Spleen (tissue), 11 donors: ENCODE results near the gene KLF15. TPM values are rescaled to one million over a fixed set of nuclear protein-coding genes. Genes with fewer than 3 reads are reported as not detected.

Source experiments
- DNase-seq: peaks from one replicate; pipeline ENCODE4 v3.0.0-alpha.2; 2020
- H3K27ac ChIP-seq, 8 donors: fragments of 200-600 bp; sonication (generic) in 7 of 8; 1 replicate in 4 of 8; 2 replicates in 4 of 8; pipeline versions ENCODE4 v1.5.0 to v1.8.0; 2016 to 2021; ENCODE audit warnings: inconsistent platforms in 4 of 8, mild to moderate bottlenecking in 4 of 8, moderate library complexity in 1 of 8
- H3K27me3 ChIP-seq, 7 donors: fragments of 200-600 bp; sonication (generic) in 6 of 7; replicated peaks in 1 of 7; 1 replicate in 4 of 7; 2 replicates in 3 of 7; pipeline versions ENCODE4 v1.5.0 to v1.8.0; 2016 to 2021; ENCODE audit warnings: inconsistent platforms in 3 of 7, mild to moderate bottlenecking in 1 of 7
- H3K36me3 ChIP-seq, 6 donors: fragments of 200-600 bp; sonication (generic) in 5 of 6; 1 replicate in 4 of 6; 2 replicates in 2 of 6; pipeline versions ENCODE4 v1.5.0 to v1.8.0; 2016 to 2021; ENCODE audit warnings: inconsistent platforms in 2 of 6
- H3K4me1 ChIP-seq, 6 donors: fragments of 200-600 bp; sonication (generic) in 5 of 6; 1 replicate in 3 of 6; 2 replicates in 3 of 6; pipeline versions ENCODE4 v1.5.0 to v1.8.0; 2016 to 2021; ENCODE audit warnings: inconsistent platforms in 3 of 6
- H3K4me3 ChIP-seq, 8 donors: fragments of 200-600 bp; sonication (generic) in 7 of 8; 1 replicate in 4 of 8; 2 replicates in 4 of 8; pipeline versions ENCODE4 v1.5.0 to v1.8.0; 2016 to 2021; ENCODE audit warnings: inconsistent platforms in 4 of 8, mild to moderate bottlenecking in 4 of 8, moderate library complexity in 2 of 8
- H3K9me3 ChIP-seq, 8 donors: fragments of 200-600 bp; sonication (generic) in 7 of 8; 1 replicate in 4 of 8; 2 replicates in 4 of 8; pipeline versions ENCODE4 v1.5.0 to v1.8.0; 2016 to 2021; ENCODE audit warnings: inconsistent platforms in 4 of 8
- CTCF ChIP-seq, 11 experiments: fragments of 200-600 bp in 7 of 11; fragments of 450-650 bp in 4 of 11; sonication (generic) in 4 of 11; IDR thresholded peaks in 8 of 11; conservative IDR thresholded peaks in 3 of 11; 1 replicate in 7 of 11; 2 replicates in 4 of 11; pipeline versions ENCODE4 v1.4.0 to v1.8.0; 2016 to 2021; ENCODE audit warnings: antibody characterized with exemption in 11 of 11, inconsistent platforms in 4 of 11, mild to moderate bottlenecking in 1 of 11
- POLR2A ChIP-seq, 3 donors: fragments of 450-650 bp; IDR thresholded peaks; one replicate each; pipeline ENCODE4 v1.5.1; 2017; ENCODE audit warnings: antibody characterized with exemption in 3 of 3, mild to moderate bottlenecking in 1 of 3
- POLR2AphosphoS5 ChIP-seq, 3 donors: sonication (generic); formaldehyde crosslinking; IDR thresholded peaks; one replicate each; pipeline ENCODE4 v1.5.1; 2017; ENCODE audit warnings: antibody characterized with exemption in 3 of 3
- WGBS, 5 donors: extraction: QIAGEN DNeasy Blood & Tissue Kit in 3 of 5; methylation state at CpG; one replicate each; pipeline versions ENCODE4 v1.1.5 to v1.1.7; 2013 to 2018; 5-methylcytosine and 5-hydroxymethylcytosine counted together
- intact Hi-C: fragments of 100-400 bp; cut with DNase I; formaldehyde crosslinking; loops from one replicate; pipeline ENCODE4 v1.15.0; 2023; ENCODE audit warnings: low total_unique reads
- polyA plus RNA-seq, 3 donors: library from polyadenylated mRNA; stranded (reverse); fragments of 200-250 nt; gene quantifications; one replicate each; pipeline ENCODE4 v1.2.1, GENCODE V29; 2013
- total RNA-seq, 7 donors: library from RNA; depleted of rRNA in 3 of 7; stranded (reverse); fragments of >200 nt in 3 of 7; fragmentation: NEBNext Ultra II Directional in 4 of 7; extraction: Animal tissue kit (Norgen Biotek cat#: 25700) in 4 of 7; gene quantifications; one replicate each; pipeline versions ENCODE4 v1.1.0 to v1.2.1, GENCODE V29; 2016 to 2021
- donor health status: healthy with polysubstance abuse.
- donor health status: DM: no; HTN: no; CAD: no; lungs with moderate emphysema.
- donor health status: DM: no; HTN: no; CAD: no.
- donor health status: Bipolar disorder and iron deficiency.
- donor health status: healthy.
- donor health status: DM: no; HTN: no; CAD: no.
- donor health status: DM: yes; HTN: yes; CAD: no.

The KLF15 gene
- total and polyA plus RNA-seq, 10 donors: 0.57 to 9.5 (median 3.3) TPM

DNA sequence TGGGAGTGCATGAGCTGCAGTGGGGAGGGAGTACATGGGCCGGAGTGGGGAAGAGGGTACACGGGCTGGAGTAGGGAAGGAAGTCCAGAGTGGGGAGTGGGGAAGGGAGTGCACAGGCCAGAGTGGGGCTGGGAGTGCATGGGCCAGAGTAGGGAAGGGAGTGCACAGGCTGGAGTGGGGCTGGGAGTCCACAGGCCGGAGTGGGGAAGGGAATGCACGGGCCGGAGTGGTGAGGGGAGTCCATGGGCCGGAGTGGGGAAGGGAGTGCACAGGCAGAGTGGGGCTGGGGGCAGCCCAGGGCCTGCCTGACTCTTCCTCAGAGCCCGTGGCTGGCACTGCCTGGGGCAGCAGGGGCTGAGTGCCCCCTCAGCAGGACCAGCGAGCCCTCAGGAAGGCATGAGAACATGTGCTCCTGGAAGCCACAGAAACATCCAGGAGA lies 40.7 kb downstream of the KLF15 start:
- Histone ChIP-seq H3K4me3 (no peak overlapping the region), H3K9me3 (no peaks in the 10 kb centered on the region), H3K27ac (no peak overlapping the region), H3K27me3 (no peaks in the 10 kb centered on the region), H3K4me1 (no peaks in the 10 kb centered on the region), H3K36me3 (no peaks in the 10 kb centered on the region)
- peak; percentile 49 for DNase-seq
- WGBS, 5 donors: 83 to 93% (median 85%) methylated on average over 5 to 8 of the region's 8 CpGs
- TF ChIP-seq CTCF (IDR thresholded peaks at IDR 0.05 in 8 of 11, conservative IDR thresholded peaks at IDR 0.05 in 3 of 11) (no peak), POLR2A (IDR thresholded peaks at IDR 0.05) (no peak), POLR2AphosphoS5 (IDR thresholded peaks at IDR 0.05) (no peak)
- intact Hi-C loops: no loop called here

DNA sequence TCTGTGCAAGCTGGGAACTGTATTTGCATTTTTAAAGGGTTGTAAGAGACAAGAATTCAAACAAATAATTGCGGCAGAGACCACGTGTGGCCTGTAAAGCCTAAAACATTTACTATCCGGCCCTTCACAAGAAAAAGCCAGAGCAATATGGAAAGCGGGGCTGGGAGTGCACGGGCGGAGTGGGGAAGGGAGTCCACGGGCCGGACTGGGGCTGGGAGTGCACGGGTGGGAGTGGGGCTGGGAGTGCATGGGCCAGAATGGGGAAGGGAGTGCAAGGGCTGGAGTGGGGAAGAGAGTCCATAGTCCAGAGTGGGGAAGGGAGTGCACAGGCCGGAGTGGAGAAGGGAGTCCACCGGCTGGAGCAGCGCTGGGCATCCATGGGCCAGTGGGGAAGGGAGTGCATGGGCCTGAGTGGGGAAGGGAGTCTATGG lies 41.2 kb downstream of the KLF15 start:
- no peaks in the 10 kb centered on the region for H3K9me3 ChIP-seq
- TF ChIP-seq POLR2A (IDR thresholded peaks at IDR 0.05) (no peak), CTCF (IDR thresholded peaks at IDR 0.05 in 8 of 11, conservative IDR thresholded peaks at IDR 0.05 in 3 of 11) (no peak), POLR2AphosphoS5 (IDR thresholded peaks at IDR 0.05) (no peak)
- no peaks in the 10 kb centered on the region for H3K4me1 ChIP-seq
- DNase-seq: peak; percentile 44
- H3K27ac ChIP-seq: no peak overlapping the region
- 79 to 93% (median 88%) methylated on average over 12 of the region's 12 CpGs for WGBS, 5 donors
- no peak overlapping the region for H3K4me3 ChIP-seq
- intact Hi-C loops: no loop called here
- H3K27me3 ChIP-seq: no peaks in the 10 kb centered on the region
- H3K36me3 ChIP-seq: no peaks in the 10 kb centered on the region

GRCh38 chr3:126314790-126315658 lies 42.2 kb downstream of the KLF15 start:
- H3K36me3 ChIP-seq: no peaks in the 10 kb centered on the region
- H3K9me3 ChIP-seq: peaks cover 0 to 7% (median 0%) of the 10 kb centered on the region in 8 donors
- no peak for TF ChIP-seq POLR2AphosphoS5 (IDR thresholded peaks at IDR 0.05)
- TF ChIP-seq POLR2A (IDR thresholded peaks at IDR 0.05): no peak
- no peak for TF ChIP-seq CTCF (IDR thresholded peaks at IDR 0.05 in 8 of 11, conservative IDR thresholded peaks at IDR 0.05 in 3 of 11)
- no peaks in the 10 kb centered on the region for H3K27me3 ChIP-seq
- H3K27ac ChIP-seq: no peak overlapping the region
- no peak overlapping the region for H3K4me3 ChIP-seq
- DNase-seq: peak; percentile 36
- H3K4me1 ChIP-seq: no peaks in the 10 kb centered on the region
- intact Hi-C loops: no loop called here
- 80 to 87% (median 83%) methylated on average over 11 of the region's 11 CpGs for WGBS, 5 donors

DNA sequence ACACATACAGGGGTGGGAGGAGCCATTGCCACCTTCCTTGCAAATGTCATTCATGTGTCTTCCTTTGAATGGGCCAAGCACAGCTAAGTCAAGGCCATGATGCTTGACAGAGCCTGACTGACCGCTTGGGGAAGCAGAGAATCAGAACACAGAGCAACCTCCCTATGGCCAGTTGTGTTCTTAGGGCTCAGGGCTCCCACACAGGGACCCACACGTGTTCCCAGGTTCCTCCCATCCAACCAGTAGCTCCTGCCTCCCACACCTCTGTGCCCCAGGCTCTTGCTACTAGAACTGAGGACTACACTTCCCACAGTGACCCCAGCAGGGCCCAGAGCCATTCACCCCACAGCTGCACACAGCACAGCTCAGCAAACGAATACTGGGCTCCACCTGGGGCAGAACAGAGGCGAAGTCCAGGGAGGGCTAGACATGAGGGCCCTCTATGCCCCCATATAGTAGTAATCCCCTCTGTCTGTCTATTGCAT lies 42.9 kb downstream of the KLF15 start:
- intact Hi-C loops: no loop called here
- Histone ChIP-seq H3K4me1 (no peaks in the 10 kb centered on the region), H3K36me3 (no peaks in the 10 kb centered on the region), H3K27ac (no peak overlapping the region), H3K4me3 (no peak overlapping the region), H3K27me3 (no peaks in the 10 kb centered on the region), H3K9me3 (peaks cover 0 to 7% (median 0%) of the 10 kb centered on the region in 8 donors)
- TF ChIP-seq POLR2AphosphoS5 (IDR thresholded peaks at IDR 0.05): no peak
- no peak for TF ChIP-seq CTCF (IDR thresholded peaks at IDR 0.05 in 8 of 11, conservative IDR thresholded peaks at IDR 0.05 in 3 of 11)
- TF ChIP-seq POLR2A (IDR thresholded peaks at IDR 0.05): no peak
- peak; percentile 51 for DNase-seq
- 42 to 70% (median 61%) methylated on average over 4 of the region's 4 CpGs for WGBS, 5 donors
